K562 (cell line): ENCODE data around the gene ADAP1. TPM values are rescaled to one million over a fixed set of nuclear protein-coding genes. Genes with fewer than 3 reads are reported as not detected.

Experiments
- ARID1B ChIP-seq: fragments of 450-650 bp; IDR thresholded peaks from 2 replicates; pipeline ENCODE4 v1.6.1; 2016; ENCODE audit warnings: antibody characterized with exemption, mild to moderate bottlenecking, inconsistent platforms
- COPS2 ChIP-seq: fragments of 450-650 bp; conservative IDR thresholded peaks from 2 replicates; pipeline ENCODE4 v1.6.1; 2016; ENCODE audit warnings: mild to moderate bottlenecking, moderate library complexity
- EGR1 ChIP-seq: fragments of 450-650 bp; conservative IDR thresholded peaks from 2 replicates; pipeline ENCODE4 v1.6.1; 2017; ENCODE audit warnings: mild to moderate bottlenecking
- GABPA ChIP-seq: fragments of 200-800 bp; sonication (Bioruptor generic); conservative IDR thresholded peaks from 2 replicates; pipeline ENCODE4 v1.6.1; 2016; ENCODE audit warnings: low read depth, missing genetic modification characterization, missing compliant biosample characterization
- HDAC1 ChIP-seq, 2 experiments: fragments of 450-650 bp; IDR thresholded peaks; 2 replicates each; pipeline ENCODE4 v1.6.1; 2016 to 2017; ENCODE audit warnings: inconsistent platforms in 1 of 2, mild to moderate bottlenecking in 1 of 2, moderate library complexity in 1 of 2
- MAZ ChIP-seq, 2 experiments: fragments of 450-650 bp in 1 of 2; sonication (generic) in 1 of 2; formaldehyde crosslinking; IDR thresholded peaks in 1 of 2; conservative IDR thresholded peaks in 1 of 2; 2 replicates each; pipeline versions ENCODE4 v1.4.0 to v1.5.0; 2020; ENCODE audit warnings: mild to moderate bottlenecking in 1 of 2, missing genetic modification reagents in 1 of 2
- NFRKB ChIP-seq: fragments of 450-650 bp; IDR thresholded peaks from 2 replicates; pipeline ENCODE4 v1.6.1; 2016; ENCODE audit warnings: low read depth
- PHF8 ChIP-seq: fragments of 200-600 bp; sonication (generic); IDR thresholded peaks from 2 replicates; pipeline ENCODE4 v1.6.1; 2012; ENCODE audit warnings: mixed run types, mild to moderate bottlenecking, inconsistent platforms, low read length, moderate library complexity, borderline replicate concordance
- PRPF4 ChIP-seq: fragments of 200-400 bp; formaldehyde crosslinking; IDR thresholded peaks from one replicate; pipeline ENCODE4 v1.6.1; 2017; ENCODE audit warnings: low read length, low read depth, mild to moderate bottlenecking; ENCODE audit not compliant: insufficient read depth, poor library complexity, severe bottlenecking
- SUPT5H ChIP-seq: fragments of 450-650 bp; IDR thresholded peaks from 2 replicates; pipeline ENCODE4 v1.6.1; 2016
- VEZF1 ChIP-seq: fragments of 200-800 bp; sonication (Bioruptor generic); IDR thresholded peaks from 2 replicates; pipeline ENCODE4 v1.6.1; 2017; ENCODE audit warnings: missing genetic modification characterization, missing compliant biosample characterization
- ZNF146 ChIP-seq: IDR thresholded peaks from one replicate; pipeline ENCODE4 v1.6.1; 2018; ENCODE audit warnings: missing compliant biosample characterization; ENCODE audit not compliant: unreplicated experiment
- ZNF655 ChIP-seq: fragments of 250-450 bp; sonication (Bioruptor Pico); IDR thresholded peaks from 2 replicates; pipeline ENCODE4 v1.5.0; 2021
- ZSCAN29 ChIP-seq: fragments of 450-650 bp; IDR thresholded peaks from 2 replicates; pipeline ENCODE4 v1.6.1; 2017
- polyA plus RNA-seq, 8 experiments: library from polyadenylated mRNA; depleted of rRNA in 4 of 8; stranded (reverse) in 5 of 8; unstranded in 3 of 8; fragments of >200 nt; fragmentation: Nextera tagmentation in 2 of 8; fragmentation: Illumina TruSeq in 1 of 8; extraction: Ambion mirVana in 2 of 8; extraction: Trizol in 1 of 8; gene quantifications; 2 replicates each; pipeline versions ENCODE4 v1.2.1 to v1.2.3, GENCODE V29; 2011 to 2014; ENCODE audit warnings: inconsistent platforms in 1 of 8, missing spikeins in 1 of 8
- total RNA-seq, 7 experiments: library from RNA; depleted of rRNA in 6 of 7; stranded (reverse); fragments of >200 nt in 6 of 7; fragmentation: Illumina TruSeq in 2 of 7; extraction: Trizol in 2 of 7; gene quantifications; 2 replicates each; pipeline versions ENCODE4 v1.2.1 to v1.2.3, GENCODE V29; 2011 to 2021; ENCODE audit warnings: low replicate concordance in 1 of 7
- TF ChIP-seq, protein P1 (sequence below): fragments of 450-650 bp; IDR thresholded peaks from 2 replicates; pipeline ENCODE4 v1.6.1; 2018; ENCODE audit not compliant: partially characterized antibody
- TF ChIP-seq, protein P2 (sequence below): fragments of 450-650 bp; IDR thresholded peaks from 2 replicates; pipeline ENCODE4 v1.6.1; 2014; ENCODE audit warnings: low read depth, mild to moderate bottlenecking, moderate library complexity, borderline replicate concordance

ADAP1 gene
- total and polyA plus RNA-seq, 9 of the 15 experiments (the other 6 are each of a cell fraction or from before 2014, with no cell fraction given): 0.27 to 1.4 (median 0.52) TPM; not detected in 3

GRCh38 chr7:901388-902154 lies 52.9 kb downstream of the ADAP1 start (continued):
- TF ChIP-seq VEZF1 (CRISPR knock-in tag) (peak; percentile 67), ZNF655 (CRISPR knock-in tag) (no peak), ZNF146 (CRISPR knock-in tag) (no peak), ARID1B (0 out of 2 replicates have a peak, but pooled peaks have one; percentile 14), ZSCAN29 (no peak), HDAC1 (IDR thresholded peaks at IDR 0.05) (0 out of 4 replicates have a peak, but pooled peaks of 1 of the 2 experiments have one; percentile 16), EGR1 (0 out of 2 replicates have a peak, but pooled peaks have one; percentile 19), COPS2 (no peak), PHF8 (peak; percentile 60; the same call in 1 of the 2 replicates), PRPF4 (no peak), NFRKB (no peak), GABPA (0 out of 2 replicates have a peak, but pooled peaks have one; percentile 37), SUPT5H (0 out of 2 replicates have a peak, but pooled peaks have one; percentile 20), MAZ (CRISPR knock-in tag; conservative IDR thresholded peaks at IDR 0.05 in 1 of 2, IDR thresholded peaks at IDR 0.05 in 1 of 2) (peak in 1 of 2 experiments; percentile 57; a peak in 2 of 4 replicates)
- TF ChIP-seq, protein P1, sequence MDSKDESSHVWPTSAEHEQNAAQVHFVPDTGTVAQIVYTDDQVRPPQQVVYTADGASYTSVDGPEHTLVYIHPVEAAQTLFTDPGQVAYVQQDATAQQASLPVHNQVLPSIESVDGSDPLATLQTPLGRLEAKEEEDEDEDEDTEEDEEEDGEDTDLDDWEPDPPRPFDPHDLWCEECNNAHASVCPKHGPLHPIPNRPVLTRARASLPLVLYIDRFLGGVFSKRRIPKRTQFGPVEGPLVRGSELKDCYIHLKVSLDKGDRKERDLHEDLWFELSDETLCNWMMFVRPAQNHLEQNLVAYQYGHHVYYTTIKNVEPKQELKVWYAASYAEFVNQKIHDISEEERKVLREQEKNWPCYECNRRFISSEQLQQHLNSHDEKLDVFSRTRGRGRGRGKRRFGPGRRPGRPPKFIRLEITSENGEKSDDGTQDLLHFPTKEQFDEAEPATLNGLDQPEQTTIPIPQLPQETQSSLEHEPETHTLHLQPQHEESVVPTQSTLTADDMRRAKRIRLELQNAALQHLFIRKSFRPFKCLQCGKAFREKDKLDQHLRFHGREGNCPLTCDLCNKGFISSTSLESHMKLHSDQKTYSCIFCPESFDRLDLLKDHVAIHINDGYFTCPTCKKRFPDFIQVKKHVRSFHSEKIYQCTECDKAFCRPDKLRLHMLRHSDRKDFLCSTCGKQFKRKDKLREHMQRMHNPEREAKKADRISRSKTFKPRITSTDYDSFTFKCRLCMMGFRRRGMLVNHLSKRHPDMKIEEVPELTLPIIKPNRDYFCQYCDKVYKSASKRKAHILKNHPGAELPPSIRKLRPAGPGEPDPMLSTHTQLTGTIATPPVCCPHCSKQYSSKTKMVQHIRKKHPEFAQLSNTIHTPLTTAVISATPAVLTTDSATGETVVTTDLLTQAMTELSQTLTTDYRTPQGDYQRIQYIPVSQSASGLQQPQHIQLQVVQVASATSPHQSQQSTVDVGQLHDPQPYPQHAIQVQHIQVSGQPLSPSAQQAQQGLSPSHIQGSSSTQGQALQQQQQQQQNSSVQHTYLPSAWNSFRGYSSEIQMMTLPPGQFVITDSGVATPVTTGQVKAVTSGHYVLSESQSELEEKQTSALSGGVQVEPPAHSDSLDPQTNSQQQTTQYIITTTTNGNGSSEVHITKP: peak; percentile 70
- TF ChIP-seq, protein P2, sequence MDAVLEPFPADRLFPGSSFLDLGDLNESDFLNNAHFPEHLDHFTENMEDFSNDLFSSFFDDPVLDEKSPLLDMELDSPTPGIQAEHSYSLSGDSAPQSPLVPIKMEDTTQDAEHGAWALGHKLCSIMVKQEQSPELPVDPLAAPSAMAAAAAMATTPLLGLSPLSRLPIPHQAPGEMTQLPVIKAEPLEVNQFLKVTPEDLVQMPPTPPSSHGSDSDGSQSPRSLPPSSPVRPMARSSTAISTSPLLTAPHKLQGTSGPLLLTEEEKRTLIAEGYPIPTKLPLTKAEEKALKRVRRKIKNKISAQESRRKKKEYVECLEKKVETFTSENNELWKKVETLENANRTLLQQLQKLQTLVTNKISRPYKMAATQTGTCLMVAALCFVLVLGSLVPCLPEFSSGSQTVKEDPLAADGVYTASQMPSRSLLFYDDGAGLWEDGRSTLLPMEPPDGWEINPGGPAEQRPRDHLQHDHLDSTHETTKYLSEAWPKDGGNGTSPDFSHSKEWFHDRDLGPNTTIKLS: no peak
